IPS-18c (cell line): ENCODE measurements around the gene NTN1.

Source experiments
- H3K4me3 ChIP-seq: 2 replicates; pipeline ENCODE4 v1.7.0; 2013; ENCODE audit warnings: low read depth, mild to moderate bottlenecking, low read length, moderate library complexity; ENCODE audit not compliant: insufficient read depth
- H3K9me3 ChIP-seq: one replicate; pipeline ENCODE4 v1.6.1; 2013; ENCODE audit warnings: mild to moderate bottlenecking, low read length, moderate library complexity; ENCODE audit not compliant: control insufficient read depth, insufficient read depth

The NTN1 gene

DNA sequence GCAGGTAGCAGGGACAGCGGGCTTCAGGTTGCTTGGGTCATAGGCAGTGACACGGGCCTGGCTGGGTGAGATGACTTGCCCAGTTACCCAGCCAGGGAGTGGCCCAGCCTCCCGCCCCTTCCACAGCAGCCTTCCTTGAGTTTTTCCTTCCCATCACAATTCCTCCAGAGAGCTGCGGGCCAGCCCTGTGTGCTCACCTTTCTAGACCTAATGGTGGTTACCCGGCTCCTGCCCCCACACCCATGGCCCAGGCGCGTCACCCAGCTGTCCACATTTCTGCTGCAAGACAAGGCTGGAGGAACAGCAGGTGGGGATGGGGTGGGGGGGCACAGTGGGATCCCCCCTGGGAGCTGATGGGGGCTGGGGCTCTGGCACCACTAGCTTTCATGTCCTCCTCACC is 203.2 kb downstream of the NTN1 start:
- H3K9me3 ChIP-seq = peaks cover 3% of the 10 kb centered on the region
- no peak overlapping the region for H3K4me3 ChIP-seq

DNA sequence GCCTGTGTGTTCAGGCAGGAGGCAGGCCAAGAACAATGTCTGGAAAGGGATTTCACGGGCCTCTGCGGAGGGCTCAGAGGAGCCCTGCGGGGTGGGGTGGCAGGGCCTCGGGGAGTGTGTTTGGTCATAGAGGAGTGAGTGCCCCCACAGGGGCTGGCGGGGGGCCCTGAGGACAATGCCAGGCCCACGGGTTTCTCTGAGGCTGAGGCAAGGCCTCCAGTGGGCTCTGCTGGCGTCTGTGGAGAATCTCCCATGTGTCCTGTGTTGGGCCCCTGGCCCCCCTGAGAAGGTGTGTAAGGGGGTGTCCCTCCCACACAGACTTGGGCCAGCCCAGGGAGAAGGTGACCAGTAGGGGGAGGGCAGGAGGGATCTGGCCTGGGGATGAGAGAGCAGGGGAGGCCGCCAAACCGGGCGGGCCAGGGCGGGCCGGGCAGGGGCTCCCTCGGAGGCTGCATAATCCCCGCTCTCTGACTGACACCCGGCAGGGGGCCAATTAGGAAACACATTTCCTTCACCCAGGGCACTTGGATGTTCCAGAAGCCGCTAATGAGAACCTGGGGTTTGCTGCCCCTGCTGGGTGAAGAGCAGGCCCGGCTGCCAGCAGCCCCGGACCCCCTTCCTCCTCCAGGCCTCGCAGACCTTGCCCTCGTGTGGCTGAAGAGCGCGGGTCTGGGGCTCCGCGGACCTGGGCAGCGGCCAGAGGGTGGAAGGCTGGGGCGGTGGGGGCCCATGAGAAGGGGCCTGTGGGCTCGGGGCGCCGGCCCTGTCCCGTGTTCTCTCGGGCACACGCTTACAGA is 204.2 kb downstream of the NTN1 start:
- Histone ChIP-seq H3K9me3 (peaks cover 3% of the 10 kb centered on the region), H3K4me3 (no peak overlapping the region)

DNA sequence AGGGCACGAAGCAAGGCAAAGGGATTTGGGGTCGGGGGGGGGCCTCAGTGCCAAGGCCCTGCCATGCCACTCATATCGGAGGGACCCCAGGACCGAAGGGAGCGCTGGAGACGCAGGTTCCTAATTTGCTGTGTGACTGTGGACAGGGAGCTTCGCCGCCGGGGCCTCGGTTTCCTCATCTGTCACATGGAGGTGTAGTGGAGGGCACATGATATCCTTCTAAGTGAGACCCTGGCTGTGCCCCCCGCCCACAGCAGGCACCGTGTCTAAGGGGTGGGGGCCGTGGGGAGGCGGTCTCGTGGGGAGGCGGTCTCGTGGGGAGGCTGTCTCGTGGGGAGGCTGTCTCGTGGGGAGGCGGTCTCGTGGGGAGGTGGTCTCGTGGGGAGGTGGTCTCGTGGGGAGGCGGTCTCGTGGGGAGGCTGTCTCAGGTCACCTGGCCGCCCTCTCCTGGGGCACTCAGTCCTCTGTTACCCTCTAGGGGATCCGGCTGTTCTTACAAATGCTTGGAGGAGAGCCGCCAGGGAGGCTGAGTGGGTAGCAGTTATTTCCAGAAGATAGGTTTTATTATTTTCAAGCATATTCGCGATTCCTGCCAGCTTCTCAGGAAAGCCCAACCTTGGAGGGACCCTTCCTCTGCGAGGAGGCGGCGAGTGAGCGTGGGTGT is 205.0 kb downstream of the NTN1 start:
- Histone ChIP-seq H3K9me3 (peaks cover 3% of the 10 kb centered on the region), H3K4me3 (no peak overlapping the region)

DNA sequence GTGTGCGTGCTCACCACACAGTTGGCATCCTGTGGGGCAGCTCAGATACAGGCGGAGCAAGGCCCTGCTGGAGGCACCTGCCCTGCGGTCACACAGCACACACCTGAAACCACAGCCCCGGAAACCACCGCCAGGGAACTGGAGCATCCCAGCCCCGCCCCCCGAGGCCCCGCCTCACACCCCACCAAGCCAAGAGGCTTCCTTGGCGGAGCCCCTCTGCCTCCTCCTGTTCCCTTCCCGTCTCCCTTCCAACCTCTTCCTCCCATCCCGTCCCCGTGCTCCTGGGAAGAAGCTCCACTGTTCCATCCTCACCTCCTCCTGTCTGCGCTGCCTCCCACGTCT is 205.5 kb downstream of the NTN1 start:
- Histone ChIP-seq H3K4me3 (no peak overlapping the region), H3K9me3 (peaks cover 3% of the 10 kb centered on the region)

DNA sequence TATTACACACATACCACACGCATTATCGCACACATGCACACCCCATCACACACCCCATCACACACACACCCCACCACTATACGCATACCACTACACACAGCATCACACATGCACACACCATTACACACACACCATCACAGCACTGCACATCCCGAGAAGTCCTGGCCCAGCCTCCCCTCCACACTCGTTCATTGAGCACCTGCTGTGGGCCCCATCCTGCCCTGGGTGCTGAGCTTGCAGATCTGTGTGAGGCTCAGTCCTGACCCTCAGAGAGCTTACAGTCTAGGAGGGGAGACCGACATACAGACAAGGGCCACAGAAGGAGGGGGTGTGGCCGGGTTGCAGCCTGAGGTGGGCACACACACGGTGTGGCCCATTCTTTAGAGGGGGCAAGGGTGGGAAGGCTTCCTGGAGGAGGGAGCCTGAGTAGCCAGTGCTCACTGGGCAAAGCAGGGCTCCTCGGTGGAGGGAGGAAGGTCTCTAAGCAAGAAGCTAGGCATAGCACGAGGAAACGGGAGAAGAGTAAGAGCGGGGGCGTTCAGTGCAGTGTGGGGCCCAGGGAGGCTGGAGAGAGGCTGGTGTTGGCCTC is 206.6 kb downstream of the NTN1 start:
- Histone ChIP-seq H3K9me3 (peaks cover 3% of the 10 kb centered on the region), H3K4me3 (no peak overlapping the region)

DNA sequence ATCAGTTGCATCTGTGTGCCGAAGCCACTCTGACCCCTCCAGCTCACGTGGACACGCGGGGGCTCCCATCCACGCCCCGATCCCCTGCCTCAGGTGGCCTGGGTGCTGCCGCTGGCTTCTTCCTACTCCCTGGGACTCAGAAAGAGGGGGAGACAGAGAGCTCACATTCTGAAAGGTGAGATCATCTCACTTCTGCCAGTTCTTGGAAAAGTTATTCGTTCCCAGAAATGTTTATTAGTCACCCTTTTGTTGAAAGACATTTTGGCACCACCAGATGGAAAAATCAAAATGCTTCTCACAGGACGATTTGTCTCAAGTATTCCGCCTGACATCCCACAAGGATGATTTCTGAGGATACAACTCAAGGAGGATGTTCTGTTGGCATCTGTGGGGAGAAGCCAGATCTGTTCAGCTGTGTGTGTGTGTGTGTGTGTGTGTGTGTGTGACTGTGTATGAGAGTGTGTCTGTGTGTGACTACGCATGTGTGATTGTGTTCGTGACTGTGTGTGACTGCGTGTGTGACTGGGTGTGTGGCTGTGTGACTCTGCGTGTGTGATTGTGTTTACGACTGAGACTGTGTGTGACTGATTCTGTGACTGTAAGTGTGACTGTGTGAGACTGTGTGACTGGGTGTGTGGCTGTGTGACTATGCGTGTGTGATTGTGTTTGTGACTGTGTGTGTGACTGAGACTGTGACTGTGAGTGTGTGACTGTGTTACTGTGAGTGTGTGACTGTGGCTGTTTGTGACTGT is 207.3 kb downstream of the NTN1 start:
- peaks cover 3% of the 10 kb centered on the region for H3K9me3 ChIP-seq
- no peak overlapping the region for H3K4me3 ChIP-seq

DNA sequence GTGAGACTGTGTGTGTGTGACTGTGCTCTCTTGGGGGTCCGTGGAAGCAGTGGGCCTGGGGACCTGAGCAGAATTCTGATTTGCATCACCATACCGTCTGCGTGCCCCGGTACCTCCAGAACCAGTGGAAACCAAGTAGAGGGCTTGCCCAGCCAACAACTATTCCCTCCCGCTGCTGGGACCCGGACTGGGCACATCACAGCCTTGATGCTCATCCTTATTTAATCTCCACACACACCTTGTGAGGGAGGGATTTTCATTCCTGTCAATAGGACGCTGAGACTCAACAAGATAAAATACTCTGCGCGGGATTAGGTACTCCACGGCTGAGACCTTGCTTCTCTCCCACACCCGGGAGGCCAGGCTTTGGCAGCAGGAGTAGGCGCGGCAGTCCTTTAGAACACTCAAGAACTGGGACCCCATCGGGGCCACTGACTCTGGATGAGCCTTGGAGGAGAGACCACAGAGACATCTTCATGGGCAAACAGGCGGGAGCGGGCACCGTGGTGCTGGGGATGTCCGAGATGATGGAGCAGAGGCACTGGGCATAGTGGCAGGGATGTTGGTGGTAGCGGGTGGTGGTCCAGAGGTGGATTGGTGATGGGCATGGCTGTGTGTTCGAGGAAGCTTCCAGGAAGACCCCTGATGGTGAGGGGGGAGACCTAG is 208.0 kb downstream of the NTN1 start:
- H3K9me3 ChIP-seq = peaks cover 3% of the 10 kb centered on the region
- no peak overlapping the region for H3K4me3 ChIP-seq

DNA sequence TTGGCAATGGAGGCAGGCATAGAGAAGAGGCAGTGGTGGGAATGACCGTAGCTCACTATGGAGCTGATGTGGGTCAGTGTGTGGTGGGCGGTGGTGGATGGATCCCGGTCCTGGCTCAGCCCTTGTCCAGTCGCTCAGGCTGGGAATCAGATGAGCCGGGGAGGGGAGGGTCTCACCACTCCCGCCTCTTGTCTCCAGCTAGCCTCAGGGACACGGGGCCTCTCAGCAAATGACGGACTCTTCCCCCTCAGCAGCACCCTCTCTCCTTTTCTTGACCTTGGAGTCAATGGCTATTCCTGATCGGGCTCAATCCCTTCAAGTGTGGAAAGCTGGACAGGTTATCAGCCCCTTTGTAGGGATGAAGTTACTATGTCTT is 208.5 kb downstream of the NTN1 start:
- no peak overlapping the region for H3K4me3 ChIP-seq

DNA sequence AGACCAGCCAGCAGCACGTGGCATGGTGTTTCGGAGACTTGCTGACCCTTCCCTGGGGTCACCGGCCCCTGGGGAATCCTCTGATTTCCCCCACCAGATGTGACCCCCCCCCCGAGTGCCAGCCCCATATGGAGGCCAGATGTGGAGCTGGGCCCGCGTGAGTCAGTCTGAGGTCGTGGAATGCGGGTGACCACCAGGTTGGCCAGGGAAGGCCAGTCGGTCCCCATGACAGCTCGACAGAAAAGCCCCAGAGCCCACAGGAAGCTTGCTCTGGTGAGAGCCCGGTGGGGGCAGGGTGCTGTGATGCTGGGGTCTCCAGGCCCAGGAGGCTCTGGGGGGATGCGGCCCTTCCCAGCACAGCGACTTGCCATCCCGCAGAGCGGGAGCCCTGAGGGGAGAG is 209.0 kb downstream of the NTN1 start:
- Histone ChIP-seq H3K4me3 (no peak overlapping the region), H3K9me3 (peaks cover 3% of the 10 kb centered on the region)

More for the DNA sequence above, 208.5 kb downstream of the NTN1 start:
- peaks cover 3% of the 10 kb centered on the region for H3K9me3 ChIP-seq

DNA sequence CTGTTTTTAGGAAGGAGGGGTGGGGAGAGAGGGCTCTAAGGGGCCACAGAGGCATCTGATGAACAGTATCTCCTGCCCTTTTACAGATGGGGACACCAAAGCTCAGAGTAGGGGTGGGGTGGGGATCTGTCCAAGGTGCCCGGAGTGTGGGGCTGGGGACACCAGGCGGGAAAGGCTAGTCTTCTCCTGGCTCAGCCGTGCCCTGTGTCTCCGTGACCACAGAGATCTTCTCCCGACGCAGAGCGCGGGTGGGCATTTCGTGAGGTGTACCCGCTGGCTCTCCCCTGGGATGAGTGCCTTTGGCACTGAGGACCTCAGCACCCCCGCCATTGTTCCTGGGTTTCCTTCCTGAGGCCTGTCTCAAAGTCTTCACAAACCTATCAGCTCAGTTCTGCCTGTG is 209.6 kb downstream of the NTN1 start:
- peaks cover 3% of the 10 kb centered on the region for H3K9me3 ChIP-seq

DNA sequence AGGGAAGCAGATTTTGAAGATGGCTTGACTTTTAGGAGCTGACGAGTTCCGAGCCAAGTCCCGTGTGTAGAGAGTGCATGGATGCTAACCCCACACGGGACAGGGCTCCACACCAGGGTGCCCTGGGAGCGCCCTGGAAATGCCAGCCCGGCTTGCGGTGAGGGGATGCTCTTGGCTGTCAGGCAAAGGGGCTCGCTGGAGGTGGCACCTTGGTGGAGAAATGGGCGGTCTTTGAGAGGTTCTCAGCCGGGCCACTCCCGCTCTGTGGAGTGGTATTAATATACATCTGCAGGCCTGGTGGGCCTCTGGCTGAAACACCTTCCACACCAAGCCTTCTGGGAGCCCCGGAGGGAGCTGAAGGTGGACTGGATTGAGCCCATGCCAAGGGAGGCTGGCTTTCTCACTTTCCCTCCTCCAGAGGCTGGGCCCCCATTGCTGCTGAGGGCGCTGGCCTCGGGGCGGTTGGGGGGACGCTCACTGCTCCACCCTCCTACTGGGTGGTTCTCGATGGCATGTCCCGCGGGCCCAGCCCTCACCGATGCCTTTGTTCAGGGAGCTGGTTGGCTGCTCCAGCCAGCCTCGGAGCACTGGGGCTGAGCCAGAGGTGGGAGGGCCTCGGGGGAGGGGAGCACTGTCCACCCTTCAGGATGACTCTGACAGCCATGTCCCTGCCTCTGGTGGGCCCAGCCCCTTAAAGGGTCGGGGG is 210.3 kb downstream of the NTN1 start:
- peaks cover 3% of the 10 kb centered on the region for H3K9me3 ChIP-seq
- H3K4me3 ChIP-seq = no peak overlapping the region

More for the DNA sequence above, 209.6 kb downstream of the NTN1 start:
- H3K4me3 ChIP-seq = no peak overlapping the region

DNA sequence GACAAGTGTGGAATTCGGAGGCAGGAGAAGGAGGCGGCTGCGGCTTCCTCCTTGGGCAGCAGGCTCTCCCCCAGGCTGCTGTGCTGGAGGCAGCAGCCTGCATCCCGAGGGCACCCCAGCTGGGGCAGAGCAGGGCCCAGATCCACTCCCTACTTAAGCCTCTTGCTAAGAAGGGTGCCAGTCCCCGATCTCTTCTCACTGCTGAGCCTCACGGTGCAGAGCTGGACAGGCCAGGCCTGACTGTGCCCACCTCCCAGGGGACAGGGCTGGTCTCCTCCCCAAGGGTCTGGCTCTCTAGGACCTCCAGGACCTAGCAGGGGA is 210.8 kb downstream of the NTN1 start:
- Histone ChIP-seq H3K4me3 (no peak overlapping the region), H3K9me3 (no peaks in the 10 kb centered on the region)

DNA sequence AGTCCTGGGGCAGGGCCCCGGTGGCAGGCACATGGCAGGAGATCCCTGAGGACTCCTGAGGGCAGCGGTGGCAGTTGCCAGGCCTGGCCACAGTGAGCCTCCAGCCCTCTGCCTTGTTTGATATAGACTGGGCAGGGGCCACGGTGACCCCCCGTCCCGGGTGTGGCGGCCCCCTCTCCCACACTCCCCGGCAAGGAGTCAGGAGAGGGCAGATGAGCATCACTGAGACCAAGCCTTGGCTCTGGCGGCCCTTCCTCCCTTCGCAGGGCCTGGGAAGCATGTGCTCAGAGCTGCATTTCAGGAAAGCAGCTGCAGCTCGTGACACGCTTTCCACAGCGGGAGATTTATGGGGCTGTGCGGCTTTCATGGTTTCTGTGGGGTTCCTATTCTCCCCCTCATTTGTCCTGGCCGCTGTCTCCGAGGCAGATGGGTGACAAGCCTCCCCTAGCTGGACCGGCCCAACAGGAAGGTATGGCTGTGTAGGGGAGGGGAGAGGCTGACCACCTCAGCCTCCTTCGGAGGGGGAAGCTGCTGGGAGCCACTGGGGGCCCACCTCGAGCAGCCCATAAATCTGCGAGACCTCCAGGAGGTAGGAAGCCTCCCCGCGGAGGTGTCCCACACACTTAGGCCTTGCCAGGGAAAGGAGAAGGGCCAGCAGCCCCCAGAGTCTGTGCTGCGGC is 211.4 kb downstream of the NTN1 start:
- Histone ChIP-seq H3K9me3 (no peaks in the 10 kb centered on the region), H3K4me3 (no peak overlapping the region)

DNA sequence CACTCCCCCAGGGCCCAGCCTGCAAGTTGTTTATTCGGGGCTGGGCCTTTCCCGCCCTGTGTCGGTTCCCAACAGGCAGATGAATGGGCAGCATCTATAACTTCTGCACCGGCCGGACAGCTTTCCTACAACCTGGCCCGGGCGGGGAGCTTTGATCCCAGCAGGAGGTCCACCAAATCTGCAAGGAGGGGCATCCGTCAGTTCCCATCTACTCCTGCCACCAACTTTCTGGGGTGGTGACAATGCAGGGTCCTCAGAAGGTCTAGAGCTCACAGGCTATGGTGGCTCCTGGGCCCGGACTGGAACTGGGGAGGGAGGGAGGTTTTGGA is 211.9 kb downstream of the NTN1 start:
- H3K4me3 ChIP-seq = no peak overlapping the region

DNA sequence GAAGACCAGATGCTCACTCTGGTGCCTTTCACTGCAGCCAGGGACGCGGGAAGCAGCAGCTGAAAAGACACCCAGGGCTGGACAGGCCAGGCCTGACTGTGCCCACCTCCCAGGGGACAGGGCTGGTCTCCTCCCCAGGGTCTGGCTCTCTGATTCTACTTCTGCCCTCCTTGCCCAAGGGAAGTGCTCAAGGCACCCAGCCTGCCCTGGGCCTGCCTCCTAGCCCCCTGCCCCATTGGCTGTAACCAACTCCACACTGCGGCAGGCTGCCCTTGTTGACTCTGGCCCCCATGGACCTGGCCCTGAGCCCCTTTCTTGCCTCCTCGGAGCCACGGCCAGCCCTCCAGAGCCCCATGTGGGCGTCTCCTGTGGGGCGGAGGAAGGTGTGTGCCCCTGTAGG is 212.5 kb downstream of the NTN1 start:
- H3K4me3 ChIP-seq = no peak overlapping the region
- no peaks in the 10 kb centered on the region for H3K9me3 ChIP-seq

More for the DNA sequence above, 211.9 kb downstream of the NTN1 start:
- H3K9me3 ChIP-seq = no peaks in the 10 kb centered on the region

DNA sequence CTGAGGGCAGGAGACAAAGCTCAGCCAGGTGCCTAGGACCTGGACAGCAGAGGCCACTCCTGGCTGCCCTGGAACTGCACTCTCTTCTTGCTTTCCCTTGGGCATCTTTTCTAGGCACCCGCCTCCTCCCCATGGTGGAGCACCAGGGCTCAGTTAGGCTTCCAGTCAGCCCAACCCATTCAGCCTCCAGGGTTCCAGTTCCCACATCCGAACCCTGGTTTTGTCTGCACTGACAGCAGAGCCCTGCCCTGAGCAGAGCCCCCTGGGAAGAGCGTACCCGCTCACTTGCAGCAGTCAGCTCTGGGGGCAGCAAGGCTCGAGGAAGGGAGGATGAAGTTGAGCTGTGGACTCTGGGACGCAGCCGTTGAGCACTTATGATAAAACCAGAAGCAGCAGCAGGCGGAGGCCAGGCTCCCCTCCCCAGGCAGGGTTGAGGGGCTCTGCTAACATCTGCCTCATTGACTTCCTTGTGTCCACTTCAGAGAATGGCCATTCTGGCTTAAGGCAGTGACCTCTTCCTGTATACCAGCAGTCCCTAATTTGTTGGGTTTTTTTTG is 213.2 kb downstream of the NTN1 start:
- H3K9me3 ChIP-seq = no peaks in the 10 kb centered on the region
- H3K4me3 ChIP-seq = no peak overlapping the region
